Measurements from ENCODE around the gene LIAS.
"Not testable (repeated sequence)": the region's sequence is repeated elsewhere in the genome, so short reads cannot be mapped to it uniquely, and the experiment has no call there.

LIAS gene

GRCh38 chr4:39453738-39454137 lies 5.1 kb upstream of the LIAS start:
- H3K4me3 ChIP-seq (ENCODE audit: low read depth, low read length), result no peak overlapping the region
- DNase-seq (ENCODE audit: low read depth), result no peak
- no peak for TF ChIP-seq CTCF (IDR thresholded peaks at IDR 0.05; ENCODE audit: low read depth, low read length, missing control alignments)
- in situ Hi-C loops (cut with HindIII; ENCODE audit: low sequenced_read_pairs), result no loop called here

GRCh38 chr4:39455486-39455885 lies 3.4 kb upstream of the LIAS start:
- in situ Hi-C loops (cut with HindIII; ENCODE audit: low sequenced_read_pairs), result no loop called here
- DNase-seq (ENCODE audit: low read depth), result no peak
- TF ChIP-seq CTCF (IDR thresholded peaks at IDR 0.05; ENCODE audit: low read depth, low read length, missing control alignments), result no peak
- no peak overlapping the region for H3K4me3 ChIP-seq (ENCODE audit: low read depth, low read length)

GRCh38 chr4:39456946-39457763 lies 1.7 kb upstream of the LIAS start:
- in situ Hi-C loops (cut with HindIII; ENCODE audit: low sequenced_read_pairs), result no loop called here
- peak overlapping the region; percentile 81 for H3K4me3 ChIP-seq (ENCODE audit: low read depth, low read length)
- DNase-seq (ENCODE audit: low read depth), result no peak
- no peak for TF ChIP-seq CTCF (IDR thresholded peaks at IDR 0.05; ENCODE audit: low read depth, low read length, missing control alignments)

GRCh38 chr4:39458161-39458504 lies 723 bp upstream of the LIAS start:
- in situ Hi-C loops (cut with HindIII; ENCODE audit: low sequenced_read_pairs); DNase-seq (ENCODE audit: low read depth): not testable (repeated sequence)
- H3K4me3 ChIP-seq (ENCODE audit: low read depth, low read length), result peak overlapping the region; percentile 81

GRCh38 chr4:39464886-39465501 lies 6.1 kb downstream of the LIAS start:
- DNase-seq (ENCODE audit: low read depth), result peak; percentile 46
- in situ Hi-C loops (cut with HindIII; ENCODE audit: low sequenced_read_pairs), result loop anchor here (5.0 kb wide), 1 partner anchor 42 kb away; no protein-coding TSS in a partner anchor

GRCh38 chr4:39466747-39467146 lies 7.9 kb downstream of the LIAS start:
- no peak for TF ChIP-seq CTCF (IDR thresholded peaks at IDR 0.05; ENCODE audit: low read depth, low read length, missing control alignments)
- DNase-seq (ENCODE audit: low read depth), result no peak
- H3K4me3 ChIP-seq (ENCODE audit: low read depth, low read length), result no peak overlapping the region
- in situ Hi-C loops (cut with HindIII; ENCODE audit: low sequenced_read_pairs), result loop anchor here (5.0 kb wide), 1 partner anchor 41 kb away; no protein-coding TSS in a partner anchor

More at GRCh38 chr4:39464886-39465501, 6.1 kb downstream of the LIAS start:
- H3K4me3 ChIP-seq (ENCODE audit: low read depth, low read length), result no peak overlapping the region
- no peak for TF ChIP-seq CTCF (IDR thresholded peaks at IDR 0.05; ENCODE audit: low read depth, low read length, missing control alignments)

GRCh38 chr4:39467464-39467863 lies 8.6 kb downstream of the LIAS start:
- no peak for DNase-seq (ENCODE audit: low read depth)
- no peak for TF ChIP-seq CTCF (IDR thresholded peaks at IDR 0.05; ENCODE audit: low read depth, low read length, missing control alignments)
- in situ Hi-C loops (cut with HindIII; ENCODE audit: low sequenced_read_pairs), result loop anchor here (5.0 kb wide), 1 partner anchor 40 kb away; no protein-coding TSS in a partner anchor
- H3K4me3 ChIP-seq (ENCODE audit: low read depth, low read length), result no peak overlapping the region

Data from astrocyte of the cerebellum (primary cell).